OCI-LY3 (cell line): ENCODE measurements around the gene CKMT1B.

Experiments used
- EZH2phosphoT487 ChIP-seq: fragments of 200-600 bp; shearing (Covaris generic); IDR thresholded peaks from 2 replicates; pipeline ENCODE4 v1.6.1; 2018; ENCODE audit warnings: antibody characterized with exemption, mixed run types, low read depth
- TF ChIP-seq, protein P1 (sequence below): fragments of 200-600, 300-600 bp; sonication (generic); IDR thresholded peaks from 2 replicates; pipeline ENCODE4 v1.5.1; 2014; ENCODE audit warnings: antibody characterized with exemption, low read length, low read depth

DNA sequence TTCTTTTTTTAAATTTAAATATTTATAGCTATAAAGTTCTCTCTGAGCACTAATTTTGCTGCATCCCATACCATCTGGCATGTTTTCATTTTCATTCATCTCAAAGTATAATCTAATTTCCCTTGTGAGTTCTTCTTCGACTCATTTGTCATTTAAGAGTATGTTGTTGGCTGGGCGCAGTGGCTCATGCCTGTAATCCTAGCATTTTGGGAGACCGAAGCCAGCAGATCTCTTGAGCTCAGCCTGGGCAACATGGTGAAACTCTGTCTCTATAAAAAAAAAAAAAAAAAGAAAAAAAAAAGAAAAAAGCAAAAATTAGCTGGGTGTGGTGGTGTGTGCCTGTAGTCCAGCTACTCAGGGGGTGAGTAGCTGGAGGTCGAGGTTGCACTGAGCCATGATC lies 41.6 kb upstream of the CKMT1B start:
- TF ChIP-seq, protein P1, sequence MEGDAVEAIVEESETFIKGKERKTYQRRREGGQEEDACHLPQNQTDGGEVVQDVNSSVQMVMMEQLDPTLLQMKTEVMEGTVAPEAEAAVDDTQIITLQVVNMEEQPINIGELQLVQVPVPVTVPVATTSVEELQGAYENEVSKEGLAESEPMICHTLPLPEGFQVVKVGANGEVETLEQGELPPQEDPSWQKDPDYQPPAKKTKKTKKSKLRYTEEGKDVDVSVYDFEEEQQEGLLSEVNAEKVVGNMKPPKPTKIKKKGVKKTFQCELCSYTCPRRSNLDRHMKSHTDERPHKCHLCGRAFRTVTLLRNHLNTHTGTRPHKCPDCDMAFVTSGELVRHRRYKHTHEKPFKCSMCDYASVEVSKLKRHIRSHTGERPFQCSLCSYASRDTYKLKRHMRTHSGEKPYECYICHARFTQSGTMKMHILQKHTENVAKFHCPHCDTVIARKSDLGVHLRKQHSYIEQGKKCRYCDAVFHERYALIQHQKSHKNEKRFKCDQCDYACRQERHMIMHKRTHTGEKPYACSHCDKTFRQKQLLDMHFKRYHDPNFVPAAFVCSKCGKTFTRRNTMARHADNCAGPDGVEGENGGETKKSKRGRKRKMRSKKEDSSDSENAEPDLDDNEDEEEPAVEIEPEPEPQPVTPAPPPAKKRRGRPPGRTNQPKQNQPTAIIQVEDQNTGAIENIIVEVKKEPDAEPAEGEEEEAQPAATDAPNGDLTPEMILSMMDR, result no peak
- no peak for TF ChIP-seq EZH2phosphoT487
